Natural killer cell (primary cell): ENCODE results near the gene PKD2. TPM values are rescaled to one million over a fixed set of nuclear protein-coding genes. Genes with fewer than 3 reads are reported as not detected.
A peak's percentile ranks its signal among the peaks of the same experiment; 100 is the strongest.

Experiments used
- ATAC-seq, 3 donors: fragments of 150-1000 bp in 2 of 3; fragments of 200-7000 bp in 1 of 3; cut with Tn5 transposase; 1 replicate in 1 of 3; 2 replicates in 2 of 3; pipeline ENCODE4 v1.10.0; 2021; ENCODE audit warnings: mild to moderate bottlenecking in 2 of 3, moderate library complexity in 2 of 3
- DNase-seq, 2 donors: peaks; one replicate each; pipeline versions ENCODE4 v3.0.0 to v3.0.0-alpha.2; 2013 to 2021; ENCODE audit warnings: mixed read lengths in 1 of 2
- H3K27ac ChIP-seq: one replicate; pipeline ENCODE4 v1.5.1; 2013; ENCODE audit warnings: mild to moderate bottlenecking, low read length
- H3K27me3 ChIP-seq: one replicate; pipeline ENCODE4 v1.6.1; 2013; ENCODE audit warnings: low read length; ENCODE audit not compliant: control insufficient read depth, insufficient read depth
- H3K36me3 ChIP-seq: one replicate; pipeline ENCODE4 v1.6.1; 2013; ENCODE audit warnings: low read length; ENCODE audit not compliant: control insufficient read depth, insufficient read depth
- H3K4me1 ChIP-seq: one replicate; pipeline ENCODE4 v1.6.1; 2013; ENCODE audit warnings: low read length; ENCODE audit not compliant: control insufficient read depth, insufficient read depth
- H3K4me3 ChIP-seq: one replicate; pipeline ENCODE4 v1.5.1; 2013; ENCODE audit warnings: low read length
- H3K9me3 ChIP-seq: one replicate; pipeline ENCODE4 v1.6.1; 2013; ENCODE audit warnings: low read length; ENCODE audit not compliant: control insufficient read depth, insufficient read depth
- H3K27ac Mint-ChIP-seq, 2 donors: one replicate each; pipeline ENCODE4 v1.8.0; 2022; ENCODE audit warnings: mild to moderate bottlenecking in 2 of 2, mixed read lengths in 2 of 2, moderate library complexity in 1 of 2
- H3K27me3 Mint-ChIP-seq, 2 donors: one replicate each; pipeline ENCODE4 v1.8.0; 2022; ENCODE audit warnings: low read depth in 2 of 2, mixed read lengths in 2 of 2
- H3K36me3 Mint-ChIP-seq: one replicate; pipeline ENCODE4 v1.8.0; 2022; ENCODE audit warnings: mixed read lengths
- H3K4me1 Mint-ChIP-seq, 2 donors: one replicate each; pipeline ENCODE4 v1.8.0; 2022; ENCODE audit warnings: mixed read lengths in 2 of 2
- H3K4me3 Mint-ChIP-seq: one replicate; pipeline ENCODE4 v1.8.0; 2022; ENCODE audit warnings: mild to moderate bottlenecking, moderate library complexity, mixed read lengths
- H3K9me3 Mint-ChIP-seq, 2 donors: one replicate each; pipeline ENCODE4 v1.8.0; 2022; ENCODE audit warnings: mixed read lengths in 2 of 2
- CTCF ChIP-seq: fragments of 200-600 bp; IDR thresholded peaks from one replicate; pipeline ENCODE4 v1.8.0; 2022; ENCODE audit warnings: antibody characterized with exemption
- WGBS: methylation state at CpG from one replicate; pipeline ENCODE4 v1.1.7; 2013; ENCODE audit warnings: missing lambda C conversion rate; ENCODE audit not compliant: insufficient coverage; 5-methylcytosine and 5-hydroxymethylcytosine counted together
- intact Hi-C: fragments of 100-400 bp; cut with micrococcal nuclease; formaldehyde crosslinking; loops from one replicate; pipeline ENCODE4 v1.14.2; 2022
- total RNA-seq, 4 donors: library from RNA; stranded (reverse); fragments of 120-200 nt in 1 of 4; gene quantifications; one replicate each; pipeline versions ENCODE4 v1.2.3 to v1.2.4, GENCODE V29; 2013 to 2022

Gene PKD2
- total RNA-seq, 3 donors from 2014 or later (not counting 1 experiment from before 2014, with no cell fraction given), result 6.7 to 9.7 (median 7.8) TPM

DNA sequence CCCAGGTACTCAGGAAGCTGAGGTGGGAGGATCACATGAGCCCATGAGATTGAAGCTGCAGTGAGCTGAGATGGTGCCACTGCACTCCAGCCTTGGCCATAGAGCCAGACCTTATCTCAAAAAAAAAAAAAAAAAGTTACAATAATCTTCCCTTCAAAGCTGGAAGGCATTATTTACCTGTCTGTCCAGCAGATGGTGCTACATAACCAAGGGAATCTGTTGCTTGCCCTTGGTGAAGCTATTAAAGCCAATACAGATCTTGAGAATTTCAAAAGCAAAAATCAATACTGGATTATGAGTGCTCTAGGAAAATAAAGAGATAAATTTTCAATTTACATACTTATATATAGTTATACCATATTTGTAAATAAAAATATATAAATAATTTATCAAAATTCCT, 25.9 kb downstream of the PKD2 start:
- intact Hi-C loops, result loop anchor here (1.0 to 2.0 kb wide), 2 partner anchors 179 to 481 kb away; no protein-coding TSS in a partner anchor
- no peaks in the 10 kb centered on the region for H3K36me3 Mint-ChIP-seq
- H3K27ac ChIP-seq, result no peak overlapping the region
- H3K4me1 ChIP-seq, result no peaks in the 10 kb centered on the region
- no peaks in the 10 kb centered on the region for H3K9me3 Mint-ChIP-seq
- no peak overlapping the region for H3K27ac Mint-ChIP-seq
- H3K27me3 ChIP-seq, result no peaks in the 10 kb centered on the region
- ATAC-seq (peak; percentile 61 to 71 (median 67)), DNase-seq (peak in 1 of 2 donors; percentile 74)
- no peak overlapping the region for H3K4me3 Mint-ChIP-seq
- H3K9me3 ChIP-seq, result no peaks in the 10 kb centered on the region
- TF ChIP-seq CTCF, result peak; percentile 63
- H3K4me3 ChIP-seq, result no peak overlapping the region
- H3K36me3 ChIP-seq, result peaks cover 5% of the 10 kb centered on the region
- H3K4me1 Mint-ChIP-seq, result peaks cover 0 to 12% of the 10 kb centered on the region in 2 donors
- no peaks in the 10 kb centered on the region for H3K27me3 Mint-ChIP-seq

DNA sequence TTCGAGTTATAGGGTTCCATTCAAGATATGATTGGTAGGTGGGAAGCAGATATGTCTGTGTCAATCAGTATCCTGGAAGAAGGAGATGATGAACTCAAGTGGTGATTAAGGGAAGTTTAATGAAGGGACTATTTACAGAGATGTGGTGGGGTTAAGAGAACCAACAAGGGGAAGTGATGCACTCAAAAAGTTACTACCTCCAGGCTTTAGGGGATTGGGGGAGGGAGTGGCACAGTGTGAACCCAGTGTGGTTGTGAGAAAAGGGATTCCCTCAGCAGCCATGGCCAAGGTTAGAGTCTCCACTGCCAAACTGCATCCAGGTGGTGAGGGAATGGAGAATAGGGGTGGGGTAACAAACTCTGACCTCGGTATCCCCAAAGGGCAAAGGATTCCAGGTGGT, 27.9 kb downstream of the PKD2 start:
- DNase-seq (no peak), ATAC-seq (no peak)
- Mint-ChIP-seq H3K4me1 (peaks cover 0 to 12% of the 10 kb centered on the region in 2 donors), H3K36me3 (peaks cover 8% of the 10 kb centered on the region), H3K4me3 (no peak overlapping the region), H3K27ac (peak overlapping the region in 1 of 2 donors; percentile 3), H3K27me3 (no peaks in the 10 kb centered on the region), H3K9me3 (no peaks in the 10 kb centered on the region)
- intact Hi-C loops, result no loop called here
- no peak for TF ChIP-seq CTCF
- Histone ChIP-seq H3K4me1 (no peaks in the 10 kb centered on the region), H3K4me3 (no peak overlapping the region), H3K36me3 (peaks cover 21% of the 10 kb centered on the region), H3K9me3 (no peaks in the 10 kb centered on the region), H3K27ac (no peak overlapping the region), H3K27me3 (no peaks in the 10 kb centered on the region)
- 97% methylated on average over 2 of the region's 2 CpGs for WGBS

- peaks cover 32% of the 10 kb centered on the region for H3K36me3 ChIP-seq
- no peak overlapping the region for H3K4me3 ChIP-seq
- TF ChIP-seq CTCF, result no peak
- intact Hi-C loops, result no loop called here
- H3K27ac Mint-ChIP-seq, result no peak overlapping the region
- ATAC-seq (no peak), DNase-seq (no peak)
- peaks cover 0 to 8% of the 10 kb centered on the region in 2 donors for H3K4me1 Mint-ChIP-seq
- H3K4me3 Mint-ChIP-seq, result no peak overlapping the region
- H3K9me3 Mint-ChIP-seq, result no peaks in the 10 kb centered on the region
- H3K27ac ChIP-seq, result no peak overlapping the region
- H3K27me3 ChIP-seq, result no peaks in the 10 kb centered on the region
- peaks cover 8% of the 10 kb centered on the region for H3K36me3 Mint-ChIP-seq
- 88% methylated on average over 1 of the region's 1 CpG for WGBS
- no peaks in the 10 kb centered on the region for H3K9me3 ChIP-seq
- no peaks in the 10 kb centered on the region for H3K27me3 Mint-ChIP-seq
- no peaks in the 10 kb centered on the region for H3K4me1 ChIP-seq
Measured at GRCh38 chr4:88037447-88037846, 30.0 kb downstream of the PKD2 start.

DNA sequence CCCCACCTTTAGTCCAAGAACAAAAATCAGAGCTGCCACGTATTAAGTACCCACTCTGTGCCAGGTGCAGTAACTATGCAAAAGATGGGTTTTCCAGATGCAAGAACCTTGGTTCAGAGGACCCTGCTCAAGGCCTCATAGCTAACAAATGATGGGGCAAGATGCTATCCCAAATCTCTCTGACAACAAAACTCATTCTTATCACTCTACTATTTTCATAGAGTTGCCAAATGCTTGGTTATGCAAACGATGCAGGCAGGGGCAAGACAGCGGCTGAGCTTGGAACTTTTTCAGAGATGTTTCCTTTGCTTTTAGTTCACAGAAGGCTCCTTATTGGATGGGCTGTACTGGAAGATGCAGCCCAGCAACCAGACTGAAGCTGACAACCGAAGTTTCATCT, 30.5 kb downstream of the PKD2 start:
- Histone ChIP-seq H3K4me3 (no peak overlapping the region), H3K36me3 (peaks cover 33% of the 10 kb centered on the region), H3K4me1 (no peaks in the 10 kb centered on the region), H3K9me3 (no peaks in the 10 kb centered on the region), H3K27me3 (no peaks in the 10 kb centered on the region), H3K27ac (no peak overlapping the region)
- TF ChIP-seq CTCF, result no peak
- Mint-ChIP-seq H3K4me1 (peaks cover 0 to 8% of the 10 kb centered on the region in 2 donors), H3K27ac (no peak overlapping the region), H3K4me3 (no peak overlapping the region), H3K27me3 (no peaks in the 10 kb centered on the region), H3K36me3 (peaks cover 8% of the 10 kb centered on the region), H3K9me3 (no peaks in the 10 kb centered on the region)
- WGBS, result 95% methylated on average over 4 of the region's 4 CpGs
- intact Hi-C loops, result no loop called here
- ATAC-seq (no peak), DNase-seq (no peak)
